Measurements from ENCODE around the gene CEP85L. TPM values are rescaled to one million over a fixed set of nuclear protein-coding genes. Genes with fewer than 3 reads are reported as not detected.

The CEP85L gene
- total and polyA plus RNA-seq, 2 of the 13 experiments (the other 11 are each of a cell fraction or from before 2014, with no cell fraction given) = 0.44 to 1.7 TPM

GRCh38 chr6:118675225-118675624 lies 23.8 kb upstream of the CEP85L start:
- H4K20me1 ChIP-seq (ENCODE audit: insufficient read depth, low read length) = no peaks in the 10 kb centered on the region
- no peaks in the 10 kb centered on the region for H3K4me1 ChIP-seq (ENCODE audit: insufficient read depth, low read length)
- FAIRE-seq (no peak), ATAC-seq (no peak), DNase-seq (ENCODE audit: low spot score) (no peak)
- no peak overlapping the region for H2AFZ ChIP-seq (ENCODE audit: low read length)
- no peak for TF ChIP-seq ZNF678 (CRISPR knock-in tag; IDR thresholded peaks at IDR 0.05)
- no peak for TF ChIP-seq CEBPZ (IDR thresholded peaks at IDR 0.05; ENCODE audit: low read length)
- no peak for TF ChIP-seq AGO1 (IDR thresholded peaks at IDR 0.05; ENCODE audit: low read depth, low read length, poor library complexity, severe bottlenecking)
- TF ChIP-seq DRAP1 (CRISPR knock-in tag; IDR thresholded peaks at IDR 0.05) = no peak
- no peak for TF ChIP-seq ZNF841 (CRISPR knock-in tag; IDR thresholded peaks at IDR 0.05; ENCODE audit: borderline replicate concordance)
- no peak for TF ChIP-seq CCDC6 (CRISPR knock-in tag; IDR thresholded peaks at IDR 0.05)
- no peak for TF ChIP-seq BCL6 (CRISPR knock-in tag; IDR thresholded peaks at IDR 0.05)
- no peak for TF ChIP-seq ZNF235 (CRISPR knock-in tag; IDR thresholded peaks at IDR 0.05; ENCODE audit: borderline replicate concordance)
- TF ChIP-seq ZNF703 (CRISPR knock-in tag; IDR thresholded peaks at IDR 0.05; ENCODE audit: borderline replicate concordance) = no peak
- TF ChIP-seq ZNF33A (CRISPR knock-in tag; IDR thresholded peaks at IDR 0.05; ENCODE audit: borderline replicate concordance) = no peak
- TF ChIP-seq MXD1 (CRISPR knock-in tag; IDR thresholded peaks at IDR 0.05) = no peak
- TF ChIP-seq ZNF30 (CRISPR knock-in tag; IDR thresholded peaks at IDR 0.05) = no peak
- TF ChIP-seq PLSCR1 (CRISPR knock-in tag; IDR thresholded peaks at IDR 0.05; ENCODE audit: borderline replicate concordance) = no peak
- in situ Hi-C loops (cut with HindIII; ENCODE audit: extremely low pct_ligation_motif_present, low pct_unique_long_range_greater_than_20kb) (no loop called here), intact Hi-C loops (cut with micrococcal nuclease; ENCODE audit: unreplicated experiment) (no loop called here)
- H3K79me2 ChIP-seq (ENCODE audit: insufficient read depth, low read length) = no peaks in the 10 kb centered on the region
- no peak overlapping the region for H3K27ac ChIP-seq (ENCODE audit: extremely low read length, insufficient read depth, low read length)
- CTCF ChIA-PET (ENCODE audit: low intra/inter-chr PET ratio, low total read pairs) = no interaction called here
- H3K9ac ChIP-seq (ENCODE audit: insufficient read depth, low read depth, low read length) = no peak overlapping the region
- no peak overlapping the region for H3K4me3 ChIP-seq (replicated peaks in 1 of 3; ENCODE audit: insufficient read depth in 1 of 3, low read depth in 2 of 3, low read length in 3 of 3)
- H3K9me3 ChIP-seq (ENCODE audit: low read length) = no peaks in the 10 kb centered on the region
- BruUV-seq (replicated peaks) = no TSS peak
- H3K4me2 ChIP-seq (ENCODE audit: low read depth, low read length) = no peak overlapping the region
- WGBS (ENCODE audit: low lambda C conversion rate) = 0% methylated on average over 1 of the region's 1 CpG
- POLR2A ChIA-PET = no interaction called here
- no peaks in the 10 kb centered on the region for H3K36me3 ChIP-seq (replicated peaks in 1 of 2; ENCODE audit: control insufficient read depth in 1 of 2, insufficient read depth in 2 of 2, low read length in 2 of 2)
- H3K27me3 ChIP-seq (ENCODE audit: control insufficient read depth in 1 of 2, insufficient read depth in 2 of 2, low read length in 2 of 2) = peaks cover 0 to 15% of the 10 kb centered on the region in 2 experiments; a peak in 3 of 5 replicates

All from HepG2 (cell line).